ENCODE data around the gene KCNK2.

The KCNK2 gene

GRCh38 chr1:215104283-215104682, 21.7 kb downstream of the KCNK2 start:
- no peak overlapping the region for H3K27ac ChIP-seq (ENCODE audit: poor library complexity, severe bottlenecking)
- H3K9me3 ChIP-seq (ENCODE audit: severe bottlenecking): no peaks in the 10 kb centered on the region
- H3K27me3 ChIP-seq (ENCODE audit: insufficient read depth, poor library complexity, severe bottlenecking): no peaks in the 10 kb centered on the region
- no peaks in the 10 kb centered on the region for H3K36me3 ChIP-seq (ENCODE audit: low read depth)
- no peak for TF ChIP-seq CTCF (IDR thresholded peaks at IDR 0.05; ENCODE audit: poor library complexity, severe bottlenecking)
- ATAC-seq (ENCODE audit: low read depth) (no peak), DNase-seq (ENCODE audit: low spot score) (no peak)
- H3K4me1 ChIP-seq (ENCODE audit: insufficient read depth, poor library complexity, severe bottlenecking): no peaks in the 10 kb centered on the region
- H3K4me3 ChIP-seq (ENCODE audit: severe bottlenecking): no peak overlapping the region

GRCh38 chr1:215106067-215106466, 23.5 kb downstream of the KCNK2 start:
- H3K27ac ChIP-seq (ENCODE audit: poor library complexity, severe bottlenecking): no peak overlapping the region
- H3K4me3 ChIP-seq (ENCODE audit: severe bottlenecking): no peak overlapping the region
- H3K4me1 ChIP-seq (ENCODE audit: insufficient read depth, poor library complexity, severe bottlenecking): no peaks in the 10 kb centered on the region
- no peaks in the 10 kb centered on the region for H3K36me3 ChIP-seq (ENCODE audit: low read depth)
- no peaks in the 10 kb centered on the region for H3K9me3 ChIP-seq (ENCODE audit: severe bottlenecking)
- DNase-seq (ENCODE audit: low spot score) (no peak), ATAC-seq (ENCODE audit: low read depth) (no peak)
- TF ChIP-seq CTCF (IDR thresholded peaks at IDR 0.05; ENCODE audit: poor library complexity, severe bottlenecking): no peak
- no peaks in the 10 kb centered on the region for H3K27me3 ChIP-seq (ENCODE audit: insufficient read depth, poor library complexity, severe bottlenecking)

- H3K27me3 ChIP-seq (ENCODE audit: insufficient read depth, poor library complexity, severe bottlenecking): no peaks in the 10 kb centered on the region
- no peak for TF ChIP-seq CTCF (IDR thresholded peaks at IDR 0.05; ENCODE audit: poor library complexity, severe bottlenecking)
- no peaks in the 10 kb centered on the region for H3K9me3 ChIP-seq (ENCODE audit: severe bottlenecking)
- DNase-seq (ENCODE audit: low spot score) (no peak), ATAC-seq (ENCODE audit: low read depth) (no peak)
- no peaks in the 10 kb centered on the region for H3K36me3 ChIP-seq (ENCODE audit: low read depth)
- no peak overlapping the region for H3K4me3 ChIP-seq (ENCODE audit: severe bottlenecking)
- H3K4me1 ChIP-seq (ENCODE audit: insufficient read depth, poor library complexity, severe bottlenecking): peaks cover 8% of the 10 kb centered on the region
- no peak overlapping the region for H3K27ac ChIP-seq (ENCODE audit: poor library complexity, severe bottlenecking)
Observed at GRCh38 chr1:215109171-215109570, 26.6 kb downstream of the KCNK2 start.

- DNase-seq (ENCODE audit: low spot score): no peak
- no peaks in the 10 kb centered on the region for H3K9me3 ChIP-seq (ENCODE audit: severe bottlenecking)
- no peaks in the 10 kb centered on the region for H3K27me3 ChIP-seq (ENCODE audit: insufficient read depth, poor library complexity, severe bottlenecking)
- ATAC-seq (ENCODE audit: low read depth): no peak
- no peak overlapping the region for H3K4me3 ChIP-seq (ENCODE audit: severe bottlenecking)
- peaks cover 21% of the 10 kb centered on the region for H3K4me1 ChIP-seq (ENCODE audit: insufficient read depth, poor library complexity, severe bottlenecking)
- no peak overlapping the region for H3K27ac ChIP-seq (ENCODE audit: poor library complexity, severe bottlenecking)
- no peaks in the 10 kb centered on the region for H3K36me3 ChIP-seq (ENCODE audit: low read depth)
- TF ChIP-seq CTCF (IDR thresholded peaks at IDR 0.05; ENCODE audit: poor library complexity, severe bottlenecking): no peak
Observed at GRCh38 chr1:215111916-215112315, 29.4 kb downstream of the KCNK2 start.

- no peak for DNase-seq (ENCODE audit: low spot score)
- peak overlapping the region; percentile 66 for H3K27ac ChIP-seq (ENCODE audit: poor library complexity, severe bottlenecking)
- ATAC-seq (ENCODE audit: low read depth): no peak
- peaks cover 21% of the 10 kb centered on the region for H3K4me1 ChIP-seq (ENCODE audit: insufficient read depth, poor library complexity, severe bottlenecking)
- H3K4me3 ChIP-seq (ENCODE audit: severe bottlenecking): no peak overlapping the region
- H3K9me3 ChIP-seq (ENCODE audit: severe bottlenecking): no peaks in the 10 kb centered on the region
- no peak for TF ChIP-seq CTCF (IDR thresholded peaks at IDR 0.05; ENCODE audit: poor library complexity, severe bottlenecking)
- H3K36me3 ChIP-seq (ENCODE audit: low read depth): no peaks in the 10 kb centered on the region
- no peaks in the 10 kb centered on the region for H3K27me3 ChIP-seq (ENCODE audit: insufficient read depth, poor library complexity, severe bottlenecking)
Observed at GRCh38 chr1:215113776-215114153, 31.2 kb downstream of the KCNK2 start.
